OCI-LY7 (cell line): ENCODE results near the gene HGFAC. TPM values are rescaled to one million over a fixed set of nuclear protein-coding genes. Genes with fewer than 3 reads are reported as not detected.

ENCODE experiments used
- BruUV-seq: library from RNA; stranded (reverse); fragments of 400-500 nt; replicated peaks from 2 replicates; lab custom pipeline; 2021; lab: Mats Ljungman, UMichigan
- CTCF ChIA-PET: fragments of 300-600 bp; sonication (Branson Sonifier 250); formaldehyde crosslinking; loops from one replicate; lab custom pipeline; 2022; ENCODE audit warnings: antibody characterized with exemption; ENCODE audit not compliant: unreplicated experiment; lab: Charles Lee
- POLR2A ChIA-PET: fragments of 300-600 bp; sonication (Branson Sonifier 250); formaldehyde crosslinking; loops from one replicate; lab custom pipeline; 2022; ENCODE audit warnings: antibody characterized with exemption; lab: Charles Lee
- DNase-seq: peaks from one replicate; pipeline ENCODE4 v3.0.0-alpha.2; 2015; ENCODE audit warnings: low spot score
- H2AFZ ChIP-seq: fragments of 200-600 bp; sonication (generic), shearing (Covaris generic); 2 replicates; pipeline ENCODE4 v1.6.1; 2014; ENCODE audit warnings: mild to moderate bottlenecking, antibody characterized with exemption, low read length, moderate library complexity
- H3K27ac ChIP-seq: fragments of 200-600 bp; sonication (generic); 2 replicates; pipeline ENCODE4 v1.5.1; 2014; ENCODE audit warnings: mixed run types, low read depth, mild to moderate bottlenecking, moderate library complexity, low read length, inconsistent platforms; ENCODE audit not compliant: poor library complexity, severe bottlenecking
- H3K36me3 ChIP-seq: fragments of 200-600 bp; sonication (generic); 2 replicates; pipeline ENCODE4 v1.6.1; 2014; ENCODE audit warnings: mild to moderate bottlenecking, antibody characterized with exemption, low read length, moderate library complexity, mixed read lengths; ENCODE audit not compliant: insufficient read depth
- H3K4me1 ChIP-seq: fragments of 200-600 bp; sonication (generic); 2 replicates; pipeline ENCODE4 v1.5.1; 2014; ENCODE audit warnings: mild to moderate bottlenecking, low read length; ENCODE audit not compliant: insufficient read depth, poor library complexity, severe bottlenecking
- H3K4me2 ChIP-seq: fragments of 200-600 bp; sonication (generic); 2 replicates; pipeline ENCODE4 v1.6.1; 2014; ENCODE audit warnings: mild to moderate bottlenecking, low read length
- H3K4me3 ChIP-seq: fragments of 200-600 bp; sonication (generic); 2 replicates; pipeline ENCODE4 v1.5.1; 2014; ENCODE audit warnings: mild to moderate bottlenecking, low read depth, low read length; ENCODE audit not compliant: poor library complexity, severe bottlenecking
- H3K79me2 ChIP-seq: fragments of 200-600 bp; sonication (generic); 2 replicates; pipeline ENCODE4 v1.6.1; 2016; ENCODE audit warnings: low read depth, mild to moderate bottlenecking, low read length, moderate library complexity, mixed read lengths; ENCODE audit not compliant: insufficient read depth
- H3K9me2 ChIP-seq: fragments of 200-600 bp; sonication (generic); 2 replicates; pipeline ENCODE4 v1.6.1; 2016; ENCODE audit warnings: mild to moderate bottlenecking, low read length, mixed read lengths; ENCODE audit not compliant: insufficient read depth
- H3K9me3 ChIP-seq: fragments of 200-600 bp; sonication (generic); 2 replicates; pipeline ENCODE4 v1.6.1; 2014; ENCODE audit warnings: mild to moderate bottlenecking, mixed run types, low read length, mixed read lengths
- H4K20me1 ChIP-seq: fragments of 200-600 bp; sonication (generic); 2 replicates; pipeline ENCODE4 v1.6.1; 2014; ENCODE audit warnings: mild to moderate bottlenecking, antibody characterized with exemption, low read length, moderate library complexity, mixed read lengths; ENCODE audit not compliant: insufficient read depth
- EZH2phosphoT487 ChIP-seq: fragments of 200-600 bp; sonication (generic); IDR thresholded peaks from 2 replicates; pipeline ENCODE4 v1.6.1; 2018; ENCODE audit warnings: low read depth, borderline replicate concordance, mild to moderate bottlenecking, mixed run types, antibody characterized with exemption, low read length, moderate library complexity, mixed read lengths
- intact Hi-C: fragments of 100-400 bp; cut with micrococcal nuclease; formaldehyde crosslinking; loops from one replicate; pipeline ENCODE4 v1.10.0; 2022; ENCODE audit not compliant: unreplicated experiment
- total RNA-seq, 2 experiments: library from RNA; depleted of rRNA in 1 of 2; stranded (reverse); fragments of >200 nt in 1 of 2; shearing (Covaris generic) in 1 of 2; gene quantifications; 2 replicates each; pipeline ENCODE4 v1.2.3, GENCODE V29; 2014 to 2022
- TF ChIP-seq, protein P1 (sequence below): fragments of 200-600 bp; sonication (generic); conservative IDR thresholded peaks from 2 replicates; pipeline ENCODE4 v1.5.1; 2014; ENCODE audit warnings: mild to moderate bottlenecking, antibody characterized with exemption, low read length, moderate library complexity, mixed read lengths

The HGFAC gene
- total RNA-seq, 2 experiments from 2014 or later, result not detected

DNA sequence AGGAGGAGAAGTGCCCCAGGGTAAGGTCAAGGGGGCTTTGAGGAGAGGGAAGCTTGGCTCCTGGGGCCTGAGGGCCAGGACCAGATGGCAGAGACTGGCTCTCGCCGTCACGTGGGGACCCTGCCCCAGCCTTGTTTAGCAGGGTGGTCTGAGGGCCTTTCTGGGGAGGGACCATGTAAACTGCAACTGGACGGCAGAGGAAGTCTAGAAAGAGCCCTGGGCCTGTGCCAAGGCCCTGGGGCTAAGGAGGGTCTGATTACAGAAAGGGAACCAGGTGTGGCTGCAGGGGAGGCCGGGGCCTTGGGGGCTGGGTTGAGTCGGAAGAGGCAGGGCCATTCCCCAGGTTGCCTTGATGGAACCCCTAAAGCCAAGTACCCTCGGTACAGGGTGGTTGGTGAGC is 1.8 kb upstream of the HGFAC start:
- Histone ChIP-seq H3K27ac (no peak overlapping the region), H2AFZ (no peak overlapping the region), H3K36me3 (no peaks in the 10 kb centered on the region), H3K4me2 (no peak overlapping the region), H3K9me2 (no peaks in the 10 kb centered on the region), H3K4me3 (no peak overlapping the region), H3K9me3 (no peaks in the 10 kb centered on the region), H3K79me2 (no peaks in the 10 kb centered on the region), H3K4me1 (no peaks in the 10 kb centered on the region), H4K20me1 (no peaks in the 10 kb centered on the region)
- intact Hi-C loops, result no loop called here
- no peak for TF ChIP-seq EZH2phosphoT487
- TF ChIP-seq, protein P1, sequence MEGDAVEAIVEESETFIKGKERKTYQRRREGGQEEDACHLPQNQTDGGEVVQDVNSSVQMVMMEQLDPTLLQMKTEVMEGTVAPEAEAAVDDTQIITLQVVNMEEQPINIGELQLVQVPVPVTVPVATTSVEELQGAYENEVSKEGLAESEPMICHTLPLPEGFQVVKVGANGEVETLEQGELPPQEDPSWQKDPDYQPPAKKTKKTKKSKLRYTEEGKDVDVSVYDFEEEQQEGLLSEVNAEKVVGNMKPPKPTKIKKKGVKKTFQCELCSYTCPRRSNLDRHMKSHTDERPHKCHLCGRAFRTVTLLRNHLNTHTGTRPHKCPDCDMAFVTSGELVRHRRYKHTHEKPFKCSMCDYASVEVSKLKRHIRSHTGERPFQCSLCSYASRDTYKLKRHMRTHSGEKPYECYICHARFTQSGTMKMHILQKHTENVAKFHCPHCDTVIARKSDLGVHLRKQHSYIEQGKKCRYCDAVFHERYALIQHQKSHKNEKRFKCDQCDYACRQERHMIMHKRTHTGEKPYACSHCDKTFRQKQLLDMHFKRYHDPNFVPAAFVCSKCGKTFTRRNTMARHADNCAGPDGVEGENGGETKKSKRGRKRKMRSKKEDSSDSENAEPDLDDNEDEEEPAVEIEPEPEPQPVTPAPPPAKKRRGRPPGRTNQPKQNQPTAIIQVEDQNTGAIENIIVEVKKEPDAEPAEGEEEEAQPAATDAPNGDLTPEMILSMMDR, result no peak
- ChIA-PET CTCF (no interaction called here), POLR2A (no interaction called here)
- no TSS peak for BruUV-seq
- DNase-seq, result no peak

DNA sequence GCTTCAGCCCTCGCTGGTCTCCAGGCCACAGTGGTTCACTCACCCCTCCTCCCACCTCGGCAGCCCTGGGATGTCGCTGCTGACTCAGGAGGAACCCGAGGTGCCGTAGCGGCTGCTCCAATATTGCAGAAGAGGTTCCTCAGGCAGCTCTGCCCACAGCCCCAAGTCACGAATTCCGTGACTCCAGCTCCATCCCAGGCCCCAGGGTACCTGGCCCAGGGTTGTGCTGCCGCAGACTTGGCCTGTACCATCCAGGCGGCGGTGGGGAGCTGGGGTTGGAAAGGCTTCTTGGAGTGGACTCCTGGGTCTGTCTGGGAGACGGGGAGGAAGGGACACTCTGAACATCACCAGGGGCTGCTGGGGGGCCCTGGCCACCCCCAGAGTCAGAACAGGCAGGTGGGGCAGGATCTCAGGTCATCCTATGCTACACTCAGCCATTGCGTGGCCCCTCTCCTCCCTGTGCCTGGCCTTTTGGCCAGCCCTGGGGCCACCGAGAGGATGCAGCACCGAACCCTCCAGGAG is 728 bp upstream of the HGFAC start:
- no peak for DNase-seq
- BruUV-seq, result no TSS peak
- intact Hi-C loops, result no loop called here
- H3K4me3 ChIP-seq, result no peak overlapping the region
- no peak for TF ChIP-seq EZH2phosphoT487
- TF ChIP-seq, protein P1, result no peak
- no peaks in the 10 kb centered on the region for H3K36me3 ChIP-seq
- H4K20me1 ChIP-seq, result no peaks in the 10 kb centered on the region
- no peaks in the 10 kb centered on the region for H3K4me1 ChIP-seq
- H3K27ac ChIP-seq, result no peak overlapping the region
- POLR2A ChIA-PET, result interaction anchor here (0.6 kb wide), 1 partner anchor 746 kb away, joined by 3 read pairs; no protein-coding TSS in a partner anchor
- no peaks in the 10 kb centered on the region for H3K79me2 ChIP-seq
- no peak overlapping the region for H3K4me2 ChIP-seq
- H3K9me2 ChIP-seq, result no peaks in the 10 kb centered on the region
- no peak overlapping the region for H2AFZ ChIP-seq
- no peaks in the 10 kb centered on the region for H3K9me3 ChIP-seq
- CTCF ChIA-PET, result no interaction called here

DNA sequence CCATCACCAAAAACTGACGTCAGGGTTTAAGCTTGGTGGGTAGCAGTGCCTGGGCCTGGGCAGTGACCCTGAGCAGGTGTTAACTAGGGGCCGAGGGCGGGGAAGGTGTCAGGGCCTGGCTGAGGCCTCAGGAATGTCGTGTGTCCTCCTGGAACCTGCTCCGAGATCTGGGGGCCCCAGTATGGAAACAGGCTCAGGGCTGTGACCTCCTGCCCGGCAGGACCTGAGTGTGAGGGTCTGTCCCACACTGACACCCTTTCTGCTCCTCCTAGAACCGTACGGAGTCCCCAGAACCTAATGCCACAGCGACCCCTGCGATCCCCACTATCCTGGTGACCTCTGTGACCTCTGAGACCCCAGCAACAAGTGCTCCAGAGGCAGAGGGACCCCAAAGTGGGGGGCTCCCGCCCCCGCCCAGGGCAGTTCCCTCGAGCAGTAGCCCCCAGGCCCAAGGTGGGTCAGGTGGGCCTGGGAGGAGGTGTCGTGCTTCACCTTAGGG is 741 bp downstream of the HGFAC start:
- H3K27ac ChIP-seq, result no peak overlapping the region
- no peak overlapping the region for H2AFZ ChIP-seq
- H3K4me1 ChIP-seq, result no peaks in the 10 kb centered on the region
- ChIA-PET CTCF (no interaction called here), POLR2A (no interaction called here)
- no peak overlapping the region for H3K4me3 ChIP-seq
- no peak for DNase-seq
- no peaks in the 10 kb centered on the region for H4K20me1 ChIP-seq
- H3K79me2 ChIP-seq, result no peaks in the 10 kb centered on the region
- no TSS peak for BruUV-seq
- intact Hi-C loops, result loop anchor here (2.0 kb wide), 3 partner anchors 248 to 396 kb away; no protein-coding TSS in a partner anchor
- no peaks in the 10 kb centered on the region for H3K9me2 ChIP-seq
- TF ChIP-seq, protein P1, result no peak
- no peak for TF ChIP-seq EZH2phosphoT487
- H3K36me3 ChIP-seq, result no peaks in the 10 kb centered on the region
- no peaks in the 10 kb centered on the region for H3K9me3 ChIP-seq
- H3K4me2 ChIP-seq, result no peak overlapping the region
